Measurements from ENCODE around the gene UBXN10. TPM values are rescaled to one million over a fixed set of nuclear protein-coding genes. Genes with fewer than 3 reads are reported as not detected.

Gene UBXN10
- total and polyA plus RNA-seq, 2 of the 8 experiments (the other 6 are each of a cell fraction or from before 2014, with no cell fraction given), result 0.43 to 0.68 TPM

- H2AK5ac ChIP-seq (ENCODE audit: low read depth, low read length), result no peak overlapping the region
- H2AFZ ChIP-seq (ENCODE audit: low read length), result no peak overlapping the region
These were observed 49.1 kb downstream of the UBXN10 start for GRCh38 chr1:20234788-20235535.

More at GRCh38 chr1:20234788-20235535, 49.1 kb downstream of the UBXN10 start:
- TF ChIP-seq RFX5 (IDR thresholded peaks at IDR 0.05; ENCODE audit: borderline replicate concordance, low read depth, low read length), result no peak
- TF ChIP-seq SP4 (IDR thresholded peaks at IDR 0.05; ENCODE audit: low read length), result no peak
- no peak for TF ChIP-seq CTBP2 (IDR thresholded peaks at IDR 0.05; ENCODE audit: borderline replicate concordance, insufficient read depth, insufficient read length, low read length)
- TF ChIP-seq HDAC2 (IDR thresholded peaks at IDR 0.05; ENCODE audit: borderline replicate concordance in 1 of 2, low read depth in 2 of 2, low read length in 2 of 2), result no peak
- no peak for TF ChIP-seq SIN3A (conservative IDR thresholded peaks at IDR 0.05 in 1 of 2, IDR thresholded peaks at IDR 0.05 in 1 of 2; ENCODE audit: low read depth in 1 of 2, low read length in 2 of 2)
- Histone ChIP-seq H4K5ac (ENCODE audit: insufficient read length, low read depth, low read length) (no peak overlapping the region), H3K9ac (replicated peaks in 1 of 4; ENCODE audit: extremely low read depth in 1 of 4, low read depth in 3 of 4, low read length in 3 of 4) (no peak overlapping the region), H3K23ac (ENCODE audit: insufficient read length) (no peak overlapping the region), H4K8ac (ENCODE audit: extremely low read depth, insufficient read depth, low read length) (no peak overlapping the region), H3K23me2 (ENCODE audit: low read depth, low read length) (no peaks in the 10 kb centered on the region), H3K4ac (replicated peaks; ENCODE audit: insufficient read length, low read depth, low read length) (no peak overlapping the region), H2BK5ac (ENCODE audit: low read depth, low read length) (no peak overlapping the region), H3K36me3 (ENCODE audit: control insufficient read depth in 2 of 4, insufficient read depth in 4 of 4, low read length in 3 of 4) (no peaks in the 10 kb centered on the region), H3K56ac (replicated peaks; ENCODE audit: insufficient read length, low read depth, low read length) (no peak overlapping the region), H2BK12ac (ENCODE audit: low read depth, low read length) (no peak overlapping the region), H3K27me3 (replicated peaks in 1 of 4; ENCODE audit: control insufficient read depth in 3 of 4, extremely low read depth in 1 of 4, insufficient read depth in 3 of 4, low read length in 3 of 4) (no peaks in the 10 kb centered on the region; a peak in 1 of 7 replicates), H3K4me2 (ENCODE audit: insufficient read depth in 1 of 2, low read depth in 2 of 2, low read length in 2 of 2) (no peak overlapping the region), H3K9me3 (ENCODE audit: insufficient read depth in 2 of 2, low read depth in 1 of 2, low read length in 1 of 2) (no peaks in the 10 kb centered on the region), H4K91ac (replicated peaks; ENCODE audit: insufficient read length, low read length) (no peak overlapping the region), H3K27ac (ENCODE audit: low read depth, low read length) (no peak overlapping the region), H3K4me1 (replicated peaks in 1 of 4; ENCODE audit: control insufficient read depth in 3 of 4, insufficient read depth in 4 of 4, low read length in 3 of 4) (peaks cover 2 to 4% (median 3%) of the 10 kb centered on the region in 4 experiments; a peak in 3 of 7 replicates), H4K20me1 (replicated peaks in 1 of 2; ENCODE audit: control insufficient read depth in 1 of 2, insufficient read depth in 2 of 2, low read length in 2 of 2) (no peaks in the 10 kb centered on the region), H3K14ac (ENCODE audit: insufficient read length) (no peak overlapping the region), H3K18ac (ENCODE audit: extremely low read depth, low read length) (no peak overlapping the region), H3K79me1 (ENCODE audit: low read depth, low read length) (0 out of 2 replicates have a peak, but pooled peaks cover 2% of the 10 kb centered on the region), H2BK120ac (replicated peaks; ENCODE audit: low read depth, low read length) (no peak overlapping the region), H2BK15ac (ENCODE audit: low read length) (no peak overlapping the region), H3K79me2 (ENCODE audit: control insufficient read depth in 1 of 2, insufficient read depth in 2 of 2, low read length in 2 of 2) (no peaks in the 10 kb centered on the region), H2BK20ac (ENCODE audit: low read length) (no peak overlapping the region), H3K4me3 (ENCODE audit: extremely low read depth in 1 of 4, insufficient read depth in 2 of 4, low read depth in 3 of 4, low read length in 4 of 4) (no peak overlapping the region)
- DNase-seq (ENCODE audit: low read depth in 1 of 2, low spot score in 2 of 2), result no peak
- no peak for FAIRE-seq
- POLR2A ChIA-PET (ENCODE audit: partially characterized antibody), result no interaction called here
- CTCF ChIA-PET (ENCODE audit: partially characterized antibody), result interaction anchor here (0.6 to 2.3 kb wide), 13 partner anchors 11 to 469 kb away, joined by 3 to 10 read pairs (median 4); no protein-coding TSS in a partner anchor
- WGBS, 2 experiments (ENCODE audit: extremely low coverage in 1 of 2, insufficient coverage in 1 of 2, insufficient read length in 1 of 2, insufficient replicate concordance in 2 of 2, low coverage in 1 of 2, low lambda C conversion rate in 2 of 2, missing lambda C conversion rate in 1 of 2), result 87% methylated on average over 6 of the region's 6 CpGs; no CpG with 5 or more reads in 1 of the 2 experiments
